NCI-H524 treated with DMSO at 0.1 percent for 48 hours (cell line): ENCODE results near the gene SIN3A.
"Not testable (repeated sequence)": the region's sequence is repeated elsewhere in the genome, so short reads cannot be mapped to it uniquely, and the experiment has no call there.

Source experiments
- DNase-seq: peaks from one replicate; lab custom pipeline; 2025; lab: John Stamatoyannopoulos, UW

SIN3A gene

GRCh38 chr15:75356006-75356405, 95.5 kb downstream of the SIN3A start:
- DNase-seq, result no peak

- DNase-seq, result no peak
These were observed 96.1 kb downstream of the SIN3A start for GRCh38 chr15:75355369-75355768.

- no peak for DNase-seq
These were observed 97.0 kb downstream of the SIN3A start for GRCh38 chr15:75354454-75354853.

- no peak for DNase-seq
These were observed 97.9 kb downstream of the SIN3A start for GRCh38 chr15:75353604-75354003.

GRCh38 chr15:75352186-75353080, 99.1 kb downstream of the SIN3A start:
- DNase-seq, result no peak

GRCh38 chr15:75350601-75351361, 100.7 kb downstream of the SIN3A start:
- no peak for DNase-seq

- no peak for DNase-seq
These were observed 101.5 kb downstream of the SIN3A start for GRCh38 chr15:75349851-75350588.

GRCh38 chr15:75349351-75349669, 102.2 kb downstream of the SIN3A start:
- DNase-seq, result not testable (repeated sequence)

- DNase-seq, result no peak
These were observed 102.7 kb downstream of the SIN3A start for GRCh38 chr15:75348562-75349350.

GRCh38 chr15:75348034-75348561, 103.4 kb downstream of the SIN3A start:
- DNase-seq, result no peak

- DNase-seq, result no peak
These were observed 104.1 kb downstream of the SIN3A start for GRCh38 chr15:75347222-75348033.

GRCh38 chr15:75346796-75347221, 104.7 kb downstream of the SIN3A start, which contains the start of gene NEIL1:
Gene NEIL1 (plus strand): TSS chr15:75347039. CDS start chr15:75348906, 1,867 bp downstream.
- DNase-seq, result no peak

- DNase-seq, result not testable (repeated sequence)
These were observed 107.5 kb downstream of the SIN3A start for GRCh38 chr15:75343953-75344352.

- DNase-seq, result no peak
These were observed 109.3 kb downstream of the SIN3A start for GRCh38 chr15:75342221-75342620.

GRCh38 chr15:75339531-75340240, 111.8 kb downstream of the SIN3A start:
- DNase-seq, result no peak

GRCh38 chr15:75338661-75339240, 112.7 kb downstream of the SIN3A start:
- no peak for DNase-seq

GRCh38 chr15:75335705-75336355, 115.7 kb downstream of the SIN3A start, which contains the start of gene COMMD4:
Gene COMMD4 (plus strand): TSS chr15:75336063. CDS start chr15:75336090, 27 bp downstream.
- DNase-seq, result peak; percentile 65

GRCh38 chr15:75335313-75335704, 116.2 kb downstream of the SIN3A start:
- no peak for DNase-seq
